Ishikawa (cell line): ENCODE results near the gene P2RX6.
A peak's percentile ranks its signal among the peaks of the same experiment; 100 is the strongest.

Experiments
- CEBPB ChIP-seq: IDR thresholded peaks from 2 replicates; pipeline ENCODE4 v1.6.1; 2012
- CREB1 ChIP-seq: IDR thresholded peaks from 2 replicates; pipeline ENCODE4 v1.6.1; 2012; ENCODE audit warnings: low read depth
- EGR1 ChIP-seq: IDR thresholded peaks from 2 replicates; pipeline ENCODE4 v1.6.1; 2012
- EP300 ChIP-seq: IDR thresholded peaks from 2 replicates; pipeline ENCODE4 v1.6.1; 2012; ENCODE audit warnings: borderline replicate concordance
- MAX ChIP-seq: IDR thresholded peaks from 2 replicates; pipeline ENCODE4 v1.6.1; 2012
- NFIC ChIP-seq: IDR thresholded peaks from 2 replicates; pipeline ENCODE4 v1.6.1; 2012
- RAD21 ChIP-seq: IDR thresholded peaks from 2 replicates; pipeline ENCODE4 v1.6.1; 2012; ENCODE audit warnings: low read depth
- REST ChIP-seq: IDR thresholded peaks from 2 replicates; pipeline ENCODE4 v1.6.1; 2012; ENCODE audit warnings: low read depth, mild to moderate bottlenecking
- TAF1 ChIP-seq: IDR thresholded peaks from 2 replicates; pipeline ENCODE4 v1.6.1; 2012; ENCODE audit warnings: low read depth, mild to moderate bottlenecking
- TCF12 ChIP-seq: IDR thresholded peaks from 2 replicates; pipeline ENCODE4 v1.6.1; 2012; ENCODE audit warnings: low read depth
- TEAD4 ChIP-seq: IDR thresholded peaks from 2 replicates; pipeline ENCODE4 v1.6.1; 2012
- USF1 ChIP-seq: IDR thresholded peaks from 2 replicates; pipeline ENCODE4 v1.6.1; 2012
- YY1 ChIP-seq: IDR thresholded peaks from 2 replicates; pipeline ENCODE4 v1.6.1; 2012; ENCODE audit warnings: low read depth
- ZBTB7A ChIP-seq: IDR thresholded peaks from 2 replicates; pipeline ENCODE4 v1.6.1; 2012; ENCODE audit warnings: low read depth

GRCh38 chr22:20981787-20982562 is 33.0 kb upstream of the P2RX6 start, which contains the start of gene LZTR1:
- TF ChIP-seq CEBPB (no peak), REST (no peak), TCF12 (peak; percentile 72), USF1 (no peak), CREB1 (no peak), EP300 (peak; percentile 23; the same call in 1 of the 2 replicates), TAF1 (peak; percentile 95), YY1 (peak; percentile 42; the same call in 1 of the 2 replicates), EGR1 (peak; percentile 43; the same call in 1 of the 2 replicates), ZBTB7A (no peak; the same call in 1 of the 2 replicates), MAX (peak; percentile 89), TEAD4 (no peak), NFIC (no peak), RAD21 (0 out of 2 replicates have a peak, but pooled peaks have one; percentile 18)
